ENCODE data around the gene CTXND1.

The CTXND1 gene

GRCh38 chr15:80202016-80202315, 50.0 kb downstream of the CTXND1 start:
- TF ChIP-seq Cebpa-rat (IDR thresholded peaks at IDR 0.05): no peak
- H3K9me3 ChIP-seq: no peaks in the 10 kb centered on the region
- H3K4me1 ChIP-seq: peaks cover 12% of the 10 kb centered on the region
- H3K9ac ChIP-seq: no peak overlapping the region
- no peaks in the 10 kb centered on the region for H3K27me3 ChIP-seq
- H3K4me3 ChIP-seq: no peak overlapping the region
- no peaks in the 10 kb centered on the region for H3K36me3 ChIP-seq
- no peak overlapping the region for H3K27ac ChIP-seq
- H4K20me1 ChIP-seq: no peaks in the 10 kb centered on the region
- no peak overlapping the region for H3K4me2 ChIP-seq

- H3K4me1 ChIP-seq: peaks cover 12% of the 10 kb centered on the region
- no peaks in the 10 kb centered on the region for H3K9me3 ChIP-seq
- H3K9ac ChIP-seq: no peak overlapping the region
- no peaks in the 10 kb centered on the region for H4K20me1 ChIP-seq
- H3K27ac ChIP-seq: no peak overlapping the region
- no peaks in the 10 kb centered on the region for H3K27me3 ChIP-seq
- no peak for TF ChIP-seq Cebpa-rat (IDR thresholded peaks at IDR 0.05)
- no peak overlapping the region for H3K4me2 ChIP-seq
- H3K36me3 ChIP-seq: no peaks in the 10 kb centered on the region
- no peak overlapping the region for H3K4me3 ChIP-seq
These were observed 50.6 kb downstream of the CTXND1 start for GRCh38 chr15:80201256-80202015.

- TF ChIP-seq Cebpa-rat (IDR thresholded peaks at IDR 0.05): no peak
- no peak overlapping the region for H3K4me3 ChIP-seq
- no peak overlapping the region for H3K9ac ChIP-seq
- H3K4me1 ChIP-seq: peaks cover 12% of the 10 kb centered on the region
- no peak overlapping the region for H3K27ac ChIP-seq
- H3K36me3 ChIP-seq: no peaks in the 10 kb centered on the region
- H3K4me2 ChIP-seq: no peak overlapping the region
- H4K20me1 ChIP-seq: no peaks in the 10 kb centered on the region
- H3K9me3 ChIP-seq: no peaks in the 10 kb centered on the region
- H3K27me3 ChIP-seq: no peaks in the 10 kb centered on the region
These were observed 52.1 kb downstream of the CTXND1 start for GRCh38 chr15:80199869-80200268.

GRCh38 chr15:80199366-80199765, 52.6 kb downstream of the CTXND1 start:
- no peak for TF ChIP-seq Cebpa-rat (IDR thresholded peaks at IDR 0.05)
- peaks cover 12% of the 10 kb centered on the region for H3K4me1 ChIP-seq

GRCh38 chr15:80194914-80195313, 57.1 kb downstream of the CTXND1 start:
- Histone ChIP-seq H3K27ac (no peak overlapping the region), H3K4me3 (no peak overlapping the region), H3K9ac (no peak overlapping the region), H4K20me1 (no peaks in the 10 kb centered on the region), H3K36me3 (no peaks in the 10 kb centered on the region), H3K9me3 (no peaks in the 10 kb centered on the region), H3K4me2 (no peak overlapping the region), H3K27me3 (no peaks in the 10 kb centered on the region), H3K4me1 (no peaks in the 10 kb centered on the region)
- TF ChIP-seq Cebpa-rat (IDR thresholded peaks at IDR 0.05): no peak

More at GRCh38 chr15:80199366-80199765, 52.6 kb downstream of the CTXND1 start:
- no peak overlapping the region for H3K4me3 ChIP-seq
- no peaks in the 10 kb centered on the region for H3K27me3 ChIP-seq
- no peak overlapping the region for H3K27ac ChIP-seq
- no peaks in the 10 kb centered on the region for H3K36me3 ChIP-seq
- H3K4me2 ChIP-seq: no peak overlapping the region
- no peaks in the 10 kb centered on the region for H3K9me3 ChIP-seq
- no peak overlapping the region for H3K9ac ChIP-seq
- no peaks in the 10 kb centered on the region for H4K20me1 ChIP-seq

GRCh38 chr15:80194186-80194585, 57.8 kb downstream of the CTXND1 start:
- Histone ChIP-seq H3K4me1 (no peaks in the 10 kb centered on the region), H3K27ac (no peak overlapping the region), H3K9ac (no peak overlapping the region), H4K20me1 (no peaks in the 10 kb centered on the region), H3K4me2 (no peak overlapping the region), H3K4me3 (no peak overlapping the region), H3K27me3 (no peaks in the 10 kb centered on the region), H3K36me3 (no peaks in the 10 kb centered on the region), H3K9me3 (no peaks in the 10 kb centered on the region)
- no peak for TF ChIP-seq Cebpa-rat (IDR thresholded peaks at IDR 0.05)

GRCh38 chr15:80191897-80192595, 60.0 kb downstream of the CTXND1 start:
- H3K9ac ChIP-seq: no peak overlapping the region
- H3K4me1 ChIP-seq: no peaks in the 10 kb centered on the region
- 0 out of 2 replicates have a peak, but pooled peaks cover 4% of the 10 kb centered on the region for H3K9me3 ChIP-seq
- no peaks in the 10 kb centered on the region for H3K27me3 ChIP-seq
- no peak overlapping the region for H3K4me3 ChIP-seq
- TF ChIP-seq Cebpa-rat (IDR thresholded peaks at IDR 0.05): no peak
- H4K20me1 ChIP-seq: no peaks in the 10 kb centered on the region
- peaks cover 2% of the 10 kb centered on the region for H3K36me3 ChIP-seq
- no peak overlapping the region for H3K27ac ChIP-seq
- H3K4me2 ChIP-seq: no peak overlapping the region

GRCh38 chr15:80191198-80191597, 60.8 kb downstream of the CTXND1 start:
- Histone ChIP-seq H3K4me2 (no peak overlapping the region), H3K4me3 (no peak overlapping the region), H3K9ac (no peak overlapping the region), H3K36me3 (peaks cover 11% of the 10 kb centered on the region), H3K27ac (no peak overlapping the region), H4K20me1 (no peaks in the 10 kb centered on the region), H3K4me1 (no peaks in the 10 kb centered on the region), H3K9me3 (0 out of 2 replicates have a peak, but pooled peaks cover 5% of the 10 kb centered on the region), H3K27me3 (no peaks in the 10 kb centered on the region)
- TF ChIP-seq Cebpa-rat (IDR thresholded peaks at IDR 0.05): no peak

- Histone ChIP-seq H3K27ac (no peak overlapping the region), H3K9me3 (0 out of 2 replicates have a peak, but pooled peaks cover 5% of the 10 kb centered on the region), H3K4me2 (no peak overlapping the region), H3K4me1 (peaks cover under 1% of the 10 kb centered on the region; the same call in 1 of the 2 replicates), H3K4me3 (no peak overlapping the region), H4K20me1 (no peaks in the 10 kb centered on the region), H3K9ac (no peak overlapping the region), H3K27me3 (no peaks in the 10 kb centered on the region), H3K36me3 (peaks cover 40% of the 10 kb centered on the region)
- TF ChIP-seq Cebpa-rat (IDR thresholded peaks at IDR 0.05): no peak
These were observed 63.8 kb downstream of the CTXND1 start for GRCh38 chr15:80188251-80188650.

- no peak overlapping the region for H3K27ac ChIP-seq
- no peak overlapping the region for H3K9ac ChIP-seq
- no peak for TF ChIP-seq Cebpa-rat (IDR thresholded peaks at IDR 0.05)
- peaks cover 14% of the 10 kb centered on the region for H3K4me1 ChIP-seq
- H3K4me2 ChIP-seq: no peak overlapping the region
- H3K4me3 ChIP-seq: no peak overlapping the region
- no peaks in the 10 kb centered on the region for H4K20me1 ChIP-seq
- peaks cover 47% of the 10 kb centered on the region for H3K36me3 ChIP-seq
- H3K9me3 ChIP-seq: 0 out of 2 replicates have a peak, but pooled peaks cover 5% of the 10 kb centered on the region
- no peaks in the 10 kb centered on the region for H3K27me3 ChIP-seq
These were observed 65.4 kb downstream of the CTXND1 start for GRCh38 chr15:80186597-80186996.
